Hematopoietic multipotent progenitor cell (in vitro differentiated cells): ENCODE data around the gene KIRREL3. TPM values are rescaled to one million over a fixed set of nuclear protein-coding genes. Genes with fewer than 3 reads are reported as not detected.

Experiments
- DNase-seq, 3 donors: peaks; one replicate each; pipeline ENCODE4 v3.0.0-alpha.2; 2011 to 2015; ENCODE audit warnings: low read depth in 2 of 3, low spot score in 2 of 3
- total RNA-seq: library from RNA; depleted of rRNA; stranded (reverse); fragments of >200 nt; gene quantifications from one replicate; pipeline ENCODE4 v1.2.3, GENCODE V29; 2012

Gene KIRREL3
- total RNA-seq, 1 donor, result not detected

- no peak for DNase-seq
Observed at GRCh38 chr11:126804363-126804762, 196.2 kb downstream of the KIRREL3 start.

DNA sequence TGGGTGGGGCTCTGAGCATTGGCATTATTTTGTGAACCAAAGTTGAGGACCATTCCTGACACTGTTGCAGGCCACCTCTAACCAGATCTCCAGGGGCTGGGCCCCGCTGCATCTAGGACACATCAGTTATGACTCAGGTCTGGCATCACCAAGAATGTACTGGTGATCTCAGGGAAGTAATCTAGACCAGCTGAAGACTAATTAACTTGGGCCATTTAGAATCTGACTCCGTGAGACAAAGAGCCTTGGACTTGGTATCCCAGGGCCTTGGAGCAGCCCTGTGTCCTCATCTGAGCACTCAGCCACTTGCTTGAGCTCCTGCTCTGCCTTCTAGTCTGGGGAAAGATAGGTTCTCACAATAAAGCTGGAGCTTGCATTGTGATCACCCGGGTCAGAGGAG, 200.6 kb downstream of the KIRREL3 start:
- DNase-seq, result no peak

- DNase-seq, result no peak
Observed at GRCh38 chr11:126797457-126798169, 203.0 kb downstream of the KIRREL3 start.

- DNase-seq, result no peak
Observed at GRCh38 chr11:126793596-126793995, 207.0 kb downstream of the KIRREL3 start.

DNA sequence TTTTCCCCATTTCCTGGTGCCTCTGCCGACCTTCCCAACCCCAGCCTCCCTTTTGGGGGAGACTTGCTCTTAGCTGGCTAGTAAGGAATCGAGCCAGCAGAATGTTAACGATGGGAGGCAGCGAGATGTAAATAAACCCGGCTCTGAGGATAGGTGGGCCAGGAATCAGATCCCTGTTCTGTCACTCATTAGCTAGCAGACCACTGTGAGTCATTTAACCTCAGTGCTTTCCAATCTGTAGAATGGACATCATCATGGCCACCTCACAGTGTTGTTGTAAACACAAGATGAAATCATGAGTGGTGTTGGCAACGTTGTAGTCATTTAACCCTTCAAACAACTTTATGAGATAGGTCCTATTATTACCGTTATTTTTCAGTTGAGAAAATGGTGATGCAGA, 208.6 kb downstream of the KIRREL3 start:
- no peak for DNase-seq

DNA sequence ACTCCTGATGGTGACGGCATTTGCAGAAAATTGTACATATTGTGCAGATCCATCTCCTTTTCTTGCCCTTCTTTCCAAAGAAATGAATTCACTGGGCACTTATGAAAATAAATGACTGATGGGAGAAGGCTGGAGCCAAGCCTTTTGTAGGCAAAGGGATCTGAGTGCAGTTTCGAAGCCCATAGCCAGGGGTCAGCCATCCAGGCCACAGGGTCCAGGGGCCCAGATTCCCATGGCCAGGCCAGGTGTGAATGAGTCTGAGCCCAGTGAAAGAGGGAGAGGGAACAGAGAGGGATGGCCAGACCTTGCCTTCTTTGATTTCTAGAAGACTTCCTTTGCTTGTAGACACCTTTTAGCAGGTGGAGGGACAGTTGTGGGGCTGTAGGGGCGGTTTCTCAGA, 209.1 kb downstream of the KIRREL3 start:
- DNase-seq, result no peak

GRCh38 chr11:126790550-126791081, 210.0 kb downstream of the KIRREL3 start:
- no peak for DNase-seq

GRCh38 chr11:126782810-126783209, 217.8 kb downstream of the KIRREL3 start:
- peak in 1 of 3 donors; percentile 36 for DNase-seq

- DNase-seq, result no peak
Observed at GRCh38 chr11:126781942-126782341, 218.6 kb downstream of the KIRREL3 start.

- DNase-seq, result no peak
Observed at GRCh38 chr11:126776119-126776518, 224.5 kb downstream of the KIRREL3 start.

DNA sequence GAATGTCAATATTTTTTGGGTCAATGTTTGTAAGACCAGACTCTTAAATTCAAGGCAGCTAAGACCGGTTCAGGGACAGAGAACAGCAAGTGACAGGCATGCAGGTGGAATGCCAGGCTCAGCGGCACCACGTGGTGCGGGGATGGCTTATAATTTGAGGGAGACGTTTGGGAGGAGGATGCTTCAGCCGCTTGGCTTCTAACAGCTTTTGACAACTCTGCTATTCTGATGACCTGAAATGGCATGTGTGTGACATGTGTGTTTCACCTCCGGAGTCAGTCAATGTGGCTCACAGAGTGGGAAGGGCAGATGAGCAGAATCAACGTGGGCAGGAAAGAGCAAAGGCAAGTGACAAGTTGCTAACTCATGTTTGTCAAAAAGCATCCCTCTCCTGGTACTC, 228.3 kb downstream of the KIRREL3 start:
- DNase-seq, result no peak

DNA sequence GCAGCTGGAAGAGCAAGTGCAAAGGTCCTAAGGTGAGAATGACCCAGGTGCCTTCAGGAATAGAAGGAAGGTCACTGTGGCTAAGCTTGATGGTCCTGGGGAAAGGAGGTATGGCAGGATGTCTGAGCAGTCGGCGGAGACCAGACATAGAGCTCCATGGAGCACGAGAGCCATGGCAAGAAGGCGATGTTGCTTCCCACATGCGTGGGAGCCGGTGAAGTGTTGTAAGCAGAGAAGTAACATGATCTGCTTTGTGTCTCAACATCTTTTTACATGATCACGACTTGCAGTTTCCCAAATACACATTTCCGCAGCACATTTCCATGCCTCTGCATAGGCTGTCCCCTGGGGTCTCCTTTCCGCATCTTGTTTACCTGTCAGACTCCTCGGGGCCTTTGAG, 231.9 kb downstream of the KIRREL3 start:
- no peak for DNase-seq

DNA sequence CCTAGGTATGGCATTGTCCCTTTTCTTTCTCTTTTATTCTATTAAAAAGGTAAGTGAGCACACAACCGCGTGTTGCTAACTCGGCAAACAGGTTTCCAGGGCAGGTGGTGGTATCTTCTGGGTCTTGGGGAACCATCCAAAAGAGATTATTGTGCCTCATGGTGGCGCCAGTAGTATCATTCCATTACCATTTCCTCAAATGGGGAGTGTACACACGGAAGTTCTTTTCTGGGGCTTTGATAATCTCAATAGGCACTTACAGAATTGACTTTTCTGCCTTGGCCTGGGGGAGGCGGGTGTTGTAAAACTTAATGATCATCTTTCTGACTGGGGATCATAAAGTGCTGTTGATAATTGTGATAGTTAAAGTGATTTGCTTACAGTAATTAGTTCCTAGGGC, 234.1 kb downstream of the KIRREL3 start:
- DNase-seq, result no peak

- no peak for DNase-seq
Observed at GRCh38 chr11:126765196-126765595, 235.4 kb downstream of the KIRREL3 start.

GRCh38 chr11:126764231-126764630, 236.3 kb downstream of the KIRREL3 start:
- no peak for DNase-seq

GRCh38 chr11:126756855-126757254, 243.7 kb downstream of the KIRREL3 start:
- DNase-seq, result no peak

DNA sequence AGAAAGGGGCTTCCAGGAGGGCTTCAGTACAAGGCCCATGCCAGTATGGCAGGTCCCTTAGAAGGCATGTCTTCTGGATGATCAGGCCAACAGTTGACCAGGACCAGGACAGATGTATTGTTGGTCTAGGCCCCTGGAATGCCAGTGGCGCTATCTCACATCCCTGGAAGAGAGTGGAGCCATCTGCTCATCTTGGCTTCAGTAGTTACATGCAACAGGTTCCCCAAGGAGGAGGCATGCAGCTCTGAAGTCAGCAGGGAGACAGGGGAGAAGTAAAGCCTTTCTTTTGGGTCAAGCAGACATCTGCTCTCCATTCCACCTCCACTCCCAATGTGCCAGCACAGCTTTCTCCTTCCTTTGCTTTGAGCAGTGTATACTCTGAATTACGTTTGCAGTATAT, 244.1 kb downstream of the KIRREL3 start:
- no peak for DNase-seq

- DNase-seq, result no peak
Observed at GRCh38 chr11:126755526-126755925, 245.0 kb downstream of the KIRREL3 start.

DNA sequence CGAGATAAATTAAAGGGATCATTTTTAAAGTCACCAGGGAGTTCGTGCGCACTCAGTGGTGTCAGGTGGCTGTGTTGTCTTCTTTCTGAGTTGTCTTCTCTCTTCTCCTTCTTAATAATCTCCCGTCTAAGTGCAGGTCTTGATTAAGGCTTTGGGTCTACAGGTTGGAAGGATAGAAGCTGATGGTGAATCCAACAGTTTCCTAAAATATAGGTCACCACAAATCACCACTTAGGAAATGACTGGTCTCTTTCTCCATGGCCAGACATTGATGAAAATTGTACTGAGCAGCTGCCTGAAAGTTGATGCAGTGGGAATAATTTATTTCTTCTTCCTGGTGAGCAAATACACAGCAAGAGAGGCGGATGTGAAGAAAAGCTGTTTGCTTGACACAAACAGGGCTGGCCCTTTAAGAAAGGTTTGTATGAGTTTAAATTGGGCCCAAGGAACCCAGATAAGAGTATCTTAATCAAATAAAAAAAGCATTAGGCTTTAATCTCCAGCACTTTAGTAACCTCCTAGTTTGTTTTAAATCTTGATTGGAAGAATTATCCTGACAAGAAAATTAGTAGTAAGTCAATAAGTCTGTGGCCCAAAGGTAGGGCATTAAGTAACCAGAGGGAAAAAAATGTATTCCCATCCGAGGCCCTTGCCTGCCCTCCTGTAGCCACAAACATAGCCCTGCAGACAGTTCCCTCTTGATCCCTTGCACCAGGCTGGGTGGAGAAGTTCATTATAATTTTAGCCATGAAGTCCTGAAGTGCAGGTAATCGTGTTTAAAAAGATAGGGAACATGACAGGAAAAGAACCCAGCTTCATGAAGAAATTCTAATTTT, 245.8 kb downstream of the KIRREL3 start:
- DNase-seq, result no peak

DNA sequence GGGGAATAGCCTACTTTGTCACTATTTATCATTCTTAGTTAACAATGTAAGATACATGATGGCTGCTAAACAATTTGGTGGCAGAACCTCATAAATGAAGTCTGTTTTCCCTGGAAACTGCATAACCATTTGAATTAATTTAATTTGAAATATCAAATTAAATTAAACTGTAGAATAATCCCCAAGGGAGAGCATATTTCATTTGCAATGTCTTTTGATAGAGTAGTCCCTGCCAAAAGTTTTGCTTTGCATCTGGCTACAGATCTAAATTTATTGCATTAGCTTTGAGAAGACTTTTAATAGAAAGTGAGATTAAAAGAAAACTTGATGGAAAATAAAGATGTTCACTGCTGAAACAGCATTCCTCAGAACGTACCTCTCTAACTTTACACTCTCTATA, 246.6 kb downstream of the KIRREL3 start:
- DNase-seq, result no peak

DNA sequence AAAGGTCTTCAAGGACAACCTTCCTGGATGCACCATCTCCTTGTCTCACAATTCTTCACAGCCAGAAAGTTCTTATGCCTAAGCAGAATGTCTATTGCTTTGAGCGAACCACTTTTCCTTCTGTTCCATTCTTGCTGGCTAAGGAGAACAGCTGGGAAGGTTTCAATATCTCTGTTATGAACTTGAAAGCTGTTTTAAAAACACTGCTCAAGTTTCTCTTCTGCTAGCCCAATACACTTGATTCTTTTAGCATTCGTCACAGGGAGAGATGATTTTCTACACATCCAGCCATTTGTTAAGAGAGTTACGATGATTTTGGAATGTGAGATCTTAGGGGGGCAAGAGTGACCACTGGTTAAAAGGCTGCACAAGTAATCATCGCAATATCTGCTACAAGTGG, 249.3 kb downstream of the KIRREL3 start:
- DNase-seq, result no peak

- no peak for DNase-seq
Observed at GRCh38 chr11:126748793-126749192, 251.8 kb downstream of the KIRREL3 start.
